Osteocyte (in vitro differentiated cells): ENCODE results near the gene RPLP2. TPM values are rescaled to one million over a fixed set of nuclear protein-coding genes. Genes with fewer than 3 reads are reported as not detected.

Experiments used
- DNase-seq: peaks from one replicate; pipeline ENCODE4 v3.0.0; 2021; ENCODE audit warnings: mixed read lengths; ENCODE audit not compliant: unreplicated experiment; ENCODE audit errors: extremely low spot score
- H3K27ac Mint-ChIP-seq: one replicate; pipeline ENCODE4 v1.8.0; 2021; ENCODE audit warnings: mild to moderate bottlenecking, mixed read lengths; ENCODE audit not compliant: unreplicated experiment
- H3K27me3 Mint-ChIP-seq: one replicate; pipeline ENCODE4 v1.8.0; 2021; ENCODE audit warnings: mixed read lengths; ENCODE audit not compliant: unreplicated experiment
- H3K36me3 Mint-ChIP-seq: one replicate; pipeline ENCODE4 v1.8.0; 2021; ENCODE audit warnings: mixed read lengths; ENCODE audit not compliant: unreplicated experiment
- H3K4me1 Mint-ChIP-seq: one replicate; pipeline ENCODE4 v1.8.0; 2021; ENCODE audit warnings: mixed read lengths; ENCODE audit not compliant: unreplicated experiment
- H3K4me3 Mint-ChIP-seq: one replicate; pipeline ENCODE4 v1.8.0; 2021; ENCODE audit warnings: mild to moderate bottlenecking, moderate library complexity, mixed read lengths; ENCODE audit not compliant: unreplicated experiment
- H3K9me3 Mint-ChIP-seq: one replicate; pipeline ENCODE4 v1.8.0; 2021; ENCODE audit warnings: mixed read lengths; ENCODE audit not compliant: unreplicated experiment
- total RNA-seq: library from RNA; stranded (reverse); gene quantifications from 2 replicates; pipeline ENCODE4 v1.2.1, GENCODE V29; 2021
- TF ChIP-seq, protein P1 (sequence below): fragments of 200-600 bp; sonication (generic); IDR thresholded peaks from 2 replicates; pipeline ENCODE4 v1.5.0; 2021; ENCODE audit warnings: antibody characterized with exemption, mild to moderate bottlenecking, moderate library complexity

The RPLP2 gene
- total RNA-seq, 1 donor from 2014 or later, result 1,500 TPM

DNA sequence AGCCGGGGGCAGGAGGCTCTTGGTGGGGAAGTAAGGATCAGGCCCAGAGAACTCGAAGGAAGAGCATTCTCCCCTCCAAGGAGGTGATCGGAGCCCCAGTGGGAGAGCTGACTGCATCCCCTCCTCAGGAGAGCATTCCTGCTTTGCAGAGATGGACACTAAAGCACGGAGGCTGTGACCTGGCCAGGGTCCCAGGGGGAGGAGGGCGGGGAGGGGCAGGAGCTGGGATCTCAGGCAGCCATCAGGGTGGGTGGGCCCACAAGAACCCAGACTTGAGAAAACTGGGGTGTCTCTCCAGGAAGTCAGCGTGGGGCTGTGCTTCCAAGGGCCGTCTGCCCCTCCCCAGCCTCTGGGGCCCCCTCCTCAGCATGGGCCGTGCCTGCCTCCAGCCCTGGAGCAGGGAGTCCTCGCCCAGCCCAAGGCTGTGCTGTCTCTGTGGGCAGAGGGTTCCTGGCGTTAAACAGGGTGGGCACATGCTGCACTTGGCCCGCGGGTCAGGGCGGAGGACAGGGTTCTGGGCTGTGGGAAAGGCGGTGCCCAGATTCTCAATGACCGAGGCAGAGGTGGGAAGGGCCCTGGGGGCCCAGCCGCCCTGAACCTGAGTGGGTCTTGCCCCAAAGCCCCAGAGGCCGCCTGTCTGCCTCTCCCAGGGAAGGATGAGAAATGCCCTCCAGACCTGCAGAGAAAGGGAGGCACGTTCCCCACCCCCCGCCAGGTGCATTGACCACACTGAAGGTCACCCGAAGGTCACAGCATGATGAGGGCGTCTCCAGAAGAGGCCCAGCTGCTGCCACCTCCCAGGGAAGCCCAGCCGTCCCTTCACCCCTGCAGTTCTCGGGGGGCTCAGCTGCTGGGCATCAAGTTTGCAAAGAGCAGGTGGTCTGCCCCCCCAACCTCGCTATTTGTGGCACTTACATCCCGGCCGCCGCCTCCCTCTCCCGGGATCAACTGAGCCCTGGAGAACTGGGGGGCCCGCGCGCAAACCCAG is 20.5 kb upstream of the RPLP2 start:
- H3K36me3 Mint-ChIP-seq, result no peaks in the 10 kb centered on the region
- H3K9me3 Mint-ChIP-seq, result no peaks in the 10 kb centered on the region
- H3K4me3 Mint-ChIP-seq, result no peak overlapping the region
- DNase-seq, result no peak
- no peaks in the 10 kb centered on the region for H3K27me3 Mint-ChIP-seq
- TF ChIP-seq, protein P1, sequence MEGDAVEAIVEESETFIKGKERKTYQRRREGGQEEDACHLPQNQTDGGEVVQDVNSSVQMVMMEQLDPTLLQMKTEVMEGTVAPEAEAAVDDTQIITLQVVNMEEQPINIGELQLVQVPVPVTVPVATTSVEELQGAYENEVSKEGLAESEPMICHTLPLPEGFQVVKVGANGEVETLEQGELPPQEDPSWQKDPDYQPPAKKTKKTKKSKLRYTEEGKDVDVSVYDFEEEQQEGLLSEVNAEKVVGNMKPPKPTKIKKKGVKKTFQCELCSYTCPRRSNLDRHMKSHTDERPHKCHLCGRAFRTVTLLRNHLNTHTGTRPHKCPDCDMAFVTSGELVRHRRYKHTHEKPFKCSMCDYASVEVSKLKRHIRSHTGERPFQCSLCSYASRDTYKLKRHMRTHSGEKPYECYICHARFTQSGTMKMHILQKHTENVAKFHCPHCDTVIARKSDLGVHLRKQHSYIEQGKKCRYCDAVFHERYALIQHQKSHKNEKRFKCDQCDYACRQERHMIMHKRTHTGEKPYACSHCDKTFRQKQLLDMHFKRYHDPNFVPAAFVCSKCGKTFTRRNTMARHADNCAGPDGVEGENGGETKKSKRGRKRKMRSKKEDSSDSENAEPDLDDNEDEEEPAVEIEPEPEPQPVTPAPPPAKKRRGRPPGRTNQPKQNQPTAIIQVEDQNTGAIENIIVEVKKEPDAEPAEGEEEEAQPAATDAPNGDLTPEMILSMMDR, result no peak
- H3K27ac Mint-ChIP-seq, result no peak overlapping the region
- H3K4me1 Mint-ChIP-seq, result peaks cover 3% of the 10 kb centered on the region

- peaks cover 3% of the 10 kb centered on the region for H3K4me1 Mint-ChIP-seq
- H3K9me3 Mint-ChIP-seq, result no peaks in the 10 kb centered on the region
- DNase-seq, result peak; percentile 83
- peak within 1 kb of the TSS; percentile 7 for H3K27ac Mint-ChIP-seq
- H3K4me3 Mint-ChIP-seq, result no peak within 1 kb of the TSS
- H3K27me3 Mint-ChIP-seq, result no peaks in the 10 kb centered on the region
- TF ChIP-seq, protein P1, result no peak
- no peaks in the 10 kb centered on the region for H3K36me3 Mint-ChIP-seq
Measured at GRCh38 chr11:789943-790342, 19.8 kb upstream of the RPLP2 start, which contains the start of gene CEND1. CEND1 (minus strand) TSS chr11:790090; CDS start chr11:788576, 1,514 bp downstream.

DNA sequence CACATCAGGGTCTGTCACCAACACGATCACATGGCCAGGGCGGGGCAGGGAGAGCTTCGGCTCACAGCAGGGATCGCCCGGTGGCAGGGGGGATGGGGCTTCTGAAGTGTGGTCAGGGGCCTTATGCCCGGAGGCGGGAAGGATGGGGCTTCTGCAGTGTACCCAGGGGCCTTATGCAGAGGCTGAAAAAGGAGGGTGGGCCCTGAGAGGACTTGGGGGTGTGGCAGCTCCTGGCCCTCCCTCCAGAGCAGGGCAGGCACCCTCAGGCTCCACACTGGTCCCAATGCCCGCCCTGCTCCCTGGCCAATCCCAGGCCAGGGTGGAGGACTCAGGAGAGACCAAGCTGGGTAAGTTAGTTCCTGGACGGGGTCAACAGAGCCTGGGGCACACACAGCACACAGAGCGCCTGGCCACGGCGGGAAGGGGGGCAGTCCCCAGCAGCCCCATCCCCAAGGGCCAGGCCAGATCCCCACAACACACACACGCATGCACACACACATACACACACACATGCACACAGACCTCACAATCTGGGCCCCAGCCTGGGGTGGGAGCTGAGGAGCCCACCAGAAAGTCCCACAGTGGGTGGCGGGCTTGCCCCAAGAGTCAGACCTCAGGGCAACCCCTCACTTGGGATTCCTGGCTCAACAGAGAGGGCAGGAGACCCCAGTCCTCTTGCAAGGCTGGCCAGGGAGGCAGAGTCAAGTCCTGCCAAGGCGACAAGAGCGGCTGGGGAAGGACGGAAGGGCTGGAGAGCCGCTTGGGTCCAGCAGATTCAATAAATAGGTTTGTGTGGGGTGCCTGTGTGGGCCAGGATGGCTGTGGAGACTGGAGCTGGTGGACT is 18.8 kb upstream of the RPLP2 start:
- Mint-ChIP-seq H3K27ac (peak overlapping the region; percentile 7), H3K27me3 (no peaks in the 10 kb centered on the region), H3K36me3 (no peaks in the 10 kb centered on the region), H3K4me1 (peaks cover 9% of the 10 kb centered on the region), H3K9me3 (no peaks in the 10 kb centered on the region), H3K4me3 (no peak overlapping the region)
- DNase-seq, result no peak
- TF ChIP-seq, protein P1, result no peak

DNA sequence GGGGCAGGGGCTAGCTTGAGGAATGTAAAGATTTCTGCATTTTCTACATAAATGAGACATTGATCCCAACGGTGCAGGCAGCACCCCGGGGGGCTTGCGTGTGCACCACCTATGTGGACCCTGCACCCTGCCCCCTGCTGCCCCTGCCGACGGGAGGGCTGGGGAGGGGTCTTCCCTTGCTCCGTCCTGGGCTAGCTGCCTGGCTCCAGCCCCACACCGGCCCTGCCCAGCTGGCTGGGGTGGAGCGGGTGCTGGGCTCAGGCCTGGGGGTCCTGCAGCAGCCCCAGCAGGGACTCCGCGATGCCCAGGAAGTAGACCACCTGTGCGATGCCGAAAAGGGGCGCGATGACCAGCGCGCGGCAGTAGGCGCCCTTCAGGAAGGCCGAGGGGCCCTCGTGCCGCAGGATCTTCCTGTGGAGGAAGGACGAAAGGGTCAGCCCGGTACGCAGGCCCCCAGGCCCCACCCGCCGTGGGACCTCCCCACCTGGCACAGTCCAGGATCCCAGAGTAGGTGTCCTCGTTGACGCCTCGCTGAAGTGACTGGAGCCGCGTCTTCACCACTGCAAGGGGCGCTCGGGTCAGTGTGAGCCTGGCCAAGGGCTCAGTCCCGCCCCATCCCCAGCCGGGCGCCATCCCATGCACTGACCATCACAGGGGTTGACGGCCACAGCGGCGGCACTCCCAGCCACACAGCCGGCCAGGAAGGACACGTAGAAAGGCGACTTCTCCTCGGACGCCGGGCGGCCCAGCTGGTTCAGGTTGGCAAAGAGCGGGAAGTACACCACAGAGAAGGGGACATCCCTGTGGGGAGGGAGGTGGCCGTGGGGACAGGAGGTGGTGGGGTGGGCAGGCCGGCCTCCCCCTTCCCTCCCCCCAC is 17.9 kb upstream of the RPLP2 start:
- Mint-ChIP-seq H3K4me3 (no peak overlapping the region), H3K36me3 (no peaks in the 10 kb centered on the region), H3K27ac (no peak overlapping the region), H3K9me3 (no peaks in the 10 kb centered on the region), H3K4me1 (peaks cover 18% of the 10 kb centered on the region), H3K27me3 (no peaks in the 10 kb centered on the region)
- TF ChIP-seq, protein P1, result no peak
- DNase-seq, result no peak
